ENCODE results near the gene RBMS1. TPM values are rescaled to one million over a fixed set of nuclear protein-coding genes. Genes with fewer than 3 reads are reported as not detected.

Gene RBMS1
- total and polyA plus RNA-seq, 4 experiments from 2014 or later: 101 to 131 (median 112) TPM

GRCh38 chr2:160389875-160390274, 103.7 kb downstream of the RBMS1 start:
- H3K27me3 ChIP-seq (ENCODE audit: insufficient read depth, low read length): no peaks in the 10 kb centered on the region
- no peak overlapping the region for H3K27ac ChIP-seq (ENCODE audit: low read depth, low read length)
- peaks cover 0 to 3% (median 0%) of the 10 kb centered on the region in 8 donors for H3K9me3 Mint-ChIP-seq
- H3K36me3 ChIP-seq (ENCODE audit: insufficient read depth, low read length): no peaks in the 10 kb centered on the region
- H3K27me3 Mint-ChIP-seq: no peaks in the 10 kb centered on the region
- H3K4me3 ChIP-seq (ENCODE audit: low read length in 2 of 2): no peak overlapping the region
- peaks cover 96% of the 10 kb centered on the region for H3K4me1 ChIP-seq (ENCODE audit: insufficient read depth, low read length)
- no peaks in the 10 kb centered on the region for H3K9me3 ChIP-seq (ENCODE audit: control insufficient read depth in 1 of 2, low read length in 2 of 2)
- peaks cover 4 to 7% of the 10 kb centered on the region in 2 donors for H3K36me3 Mint-ChIP-seq
- peaks cover 66 to 97% (median 82%) of the 10 kb centered on the region in 4 donors for H3K4me1 Mint-ChIP-seq
- H3K4me3 Mint-ChIP-seq: peak overlapping the region in 6 of 8 donors; percentile 8 to 79 (median 35)
- intact Hi-C loops (cut with micrococcal nuclease): loop anchor here (2.0 kb wide), 2 partner anchors 13 to 39 kb away; no protein-coding TSS in a partner anchor
- ChIA-PET CTCF (ENCODE audit: partially characterized antibody) (no interaction called here), POLR2A (ENCODE audit: partially characterized antibody) (no interaction called here)
- DNase-seq: no peak
- peak overlapping the region in 5 of 7 donors; percentile 27 to 77 (median 42) for H3K27ac Mint-ChIP-seq

DNA sequence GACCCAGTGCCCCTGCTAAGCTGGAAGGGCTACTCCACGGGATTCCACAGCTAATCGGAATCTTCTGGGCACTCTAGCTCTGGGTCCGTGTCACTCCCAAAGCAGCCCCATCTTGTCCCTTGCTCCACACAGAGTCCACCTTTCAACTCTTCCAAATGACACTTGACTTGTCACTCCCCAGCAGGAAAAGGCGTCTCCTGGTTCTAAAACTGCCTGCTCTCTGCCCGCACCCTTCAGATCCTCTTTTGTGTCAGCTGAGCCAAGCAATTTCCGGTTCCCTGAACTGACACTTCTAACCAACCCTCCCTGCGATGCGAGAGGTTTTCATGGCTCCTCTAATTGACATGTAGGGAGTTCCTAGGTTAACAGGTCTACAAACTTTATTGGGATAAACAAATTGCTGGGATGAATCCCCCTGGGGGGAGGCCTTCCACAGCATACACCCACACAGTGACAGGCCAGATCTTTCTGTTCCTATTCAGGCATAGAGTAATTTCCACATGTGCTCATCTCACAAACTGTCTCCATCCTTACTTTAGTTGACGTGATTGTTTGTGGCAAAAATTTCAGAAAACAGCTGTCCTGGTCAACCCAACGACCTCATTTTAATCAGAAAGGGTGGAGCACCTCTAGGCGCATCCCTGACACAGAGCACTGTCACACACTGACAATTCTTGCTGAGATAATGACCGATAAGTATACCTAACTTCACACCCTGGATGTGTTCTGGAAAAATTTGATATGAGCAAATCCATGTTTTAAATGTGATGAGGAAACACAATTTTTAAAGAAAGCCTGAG, 104.9 kb downstream of the RBMS1 start:
- Histone ChIP-seq H3K9me3 (ENCODE audit: control insufficient read depth in 1 of 2, low read length in 2 of 2) (no peaks in the 10 kb centered on the region), H3K27ac (ENCODE audit: low read depth, low read length) (no peak overlapping the region), H3K27me3 (ENCODE audit: insufficient read depth, low read length) (no peaks in the 10 kb centered on the region), H3K4me3 (ENCODE audit: low read length in 2 of 2) (no peak overlapping the region), H3K36me3 (ENCODE audit: insufficient read depth, low read length) (no peaks in the 10 kb centered on the region), H3K4me1 (ENCODE audit: insufficient read depth, low read length) (peaks cover 90% of the 10 kb centered on the region)
- ChIA-PET POLR2A (ENCODE audit: partially characterized antibody) (interaction anchor here (0.9 to 1.4 kb wide), 5 partner anchors 11 to 26 kb away, joined by 3 to 8 read pairs (median 4); no protein-coding TSS in a partner anchor), CTCF (ENCODE audit: partially characterized antibody) (interaction anchor here (1.2 to 3.1 kb wide), 2 partner anchors 40 to 65 kb away, joined by 4 to 14 read pairs; no protein-coding TSS in a partner anchor)
- H3K27me3 Mint-ChIP-seq: no peaks in the 10 kb centered on the region
- peak overlapping the region; percentile 38 to 89 (median 78) for H3K4me3 Mint-ChIP-seq
- H3K27ac Mint-ChIP-seq: peak overlapping the region in 6 of 7 donors; percentile 52 to 91 (median 80)
- intact Hi-C loops (cut with micrococcal nuclease): loop anchor here (2.0 kb wide), 1 partner anchor 40 kb away; no protein-coding TSS in a partner anchor
- peaks cover 0 to 3% (median 0%) of the 10 kb centered on the region in 8 donors for H3K9me3 Mint-ChIP-seq
- H3K4me1 Mint-ChIP-seq: peaks cover 62 to 95% (median 77%) of the 10 kb centered on the region in 4 donors
- H3K36me3 Mint-ChIP-seq: peaks cover 4 to 7% of the 10 kb centered on the region in 2 donors
- DNase-seq: peak; percentile 34 to 60 (median 34)

DNA sequence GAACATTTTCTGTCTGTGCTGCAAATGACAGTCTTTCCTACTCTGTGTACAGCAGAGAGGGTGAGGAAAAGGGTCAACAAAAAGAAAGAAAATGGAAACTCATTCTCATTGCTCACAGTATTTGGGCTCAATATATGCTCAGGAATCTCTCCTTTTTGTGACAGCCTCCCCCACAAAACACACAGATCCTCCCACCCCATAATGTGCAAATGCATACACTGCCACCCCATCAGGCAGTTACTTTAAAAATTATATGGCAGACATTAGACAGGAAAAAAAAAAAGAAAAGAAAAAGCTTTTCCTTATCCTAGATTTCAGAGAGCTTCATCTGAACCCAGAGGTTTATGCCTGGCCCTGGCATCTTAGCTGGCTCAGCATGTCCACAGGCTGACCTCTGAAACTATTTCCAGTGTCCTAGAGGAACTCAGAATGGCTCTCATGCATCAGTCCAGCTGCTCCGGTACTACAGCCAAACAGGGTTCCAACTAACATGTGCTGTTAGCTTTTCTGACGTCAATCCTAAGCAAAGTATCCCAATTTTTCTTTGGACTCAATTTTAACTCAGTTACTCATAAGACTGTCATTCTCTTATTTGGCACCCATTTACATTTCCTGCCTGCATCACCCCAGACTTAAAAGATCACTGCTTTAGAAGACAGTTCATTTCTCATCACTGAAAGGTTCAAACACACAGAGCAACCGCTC, 105.9 kb downstream of the RBMS1 start:
- H3K36me3 Mint-ChIP-seq: peaks cover 4 to 7% of the 10 kb centered on the region in 2 donors
- H3K27me3 Mint-ChIP-seq: no peaks in the 10 kb centered on the region
- ChIA-PET POLR2A (ENCODE audit: partially characterized antibody) (interaction anchor here (0.7 to 1.4 kb wide), 5 partner anchors 12 to 24 kb away, joined by 3 to 8 read pairs (median 3); no protein-coding TSS in a partner anchor), CTCF (ENCODE audit: partially characterized antibody) (interaction anchor here (0.7 to 3.1 kb wide), 5 partner anchors 12 to 676 kb away, joined by 3 to 14 read pairs (median 4); no protein-coding TSS in a partner anchor)
- H3K9me3 ChIP-seq (ENCODE audit: control insufficient read depth in 1 of 2, low read length in 2 of 2): no peaks in the 10 kb centered on the region
- intact Hi-C loops (cut with micrococcal nuclease): loop anchor here (2.0 kb wide), 1 partner anchor 41 kb away; no protein-coding TSS in a partner anchor
- no peaks in the 10 kb centered on the region for H3K27me3 ChIP-seq (ENCODE audit: insufficient read depth, low read length)
- no peak for DNase-seq
- peaks cover 0 to 3% (median 0%) of the 10 kb centered on the region in 8 donors for H3K9me3 Mint-ChIP-seq
- no peak overlapping the region for H3K4me3 ChIP-seq (ENCODE audit: low read length in 2 of 2)
- H3K36me3 ChIP-seq (ENCODE audit: insufficient read depth, low read length): no peaks in the 10 kb centered on the region
- H3K27ac ChIP-seq (ENCODE audit: low read depth, low read length): no peak overlapping the region
- peak overlapping the region; percentile 52 to 91 (median 67) for H3K27ac Mint-ChIP-seq
- peaks cover 85% of the 10 kb centered on the region for H3K4me1 ChIP-seq (ENCODE audit: insufficient read depth, low read length)
- H3K4me3 Mint-ChIP-seq: peak overlapping the region in 7 of 8 donors; percentile 66 to 89 (median 78)
- H3K4me1 Mint-ChIP-seq: peaks cover 62 to 95% (median 78%) of the 10 kb centered on the region in 4 donors

GRCh38 chr2:160384791-160385190, 108.8 kb downstream of the RBMS1 start:
- Mint-ChIP-seq H3K27me3 (no peaks in the 10 kb centered on the region), H3K36me3 (peaks cover 0 to 1% of the 10 kb centered on the region in 2 donors), H3K4me3 (peak overlapping the region in 5 of 8 donors; percentile 15 to 49 (median 42)), H3K9me3 (no peaks in the 10 kb centered on the region), H3K4me1 (peaks cover 65 to 95% (median 81%) of the 10 kb centered on the region in 4 donors), H3K27ac (peak overlapping the region in 4 of 7 donors; percentile 13 to 62 (median 48))
- Histone ChIP-seq H3K4me3 (ENCODE audit: low read length in 2 of 2) (no peak overlapping the region), H3K4me1 (ENCODE audit: insufficient read depth, low read length) (peaks cover 84% of the 10 kb centered on the region), H3K27me3 (ENCODE audit: insufficient read depth, low read length) (no peaks in the 10 kb centered on the region), H3K9me3 (ENCODE audit: control insufficient read depth in 1 of 2, low read length in 2 of 2) (no peaks in the 10 kb centered on the region), H3K27ac (ENCODE audit: low read depth, low read length) (no peak overlapping the region), H3K36me3 (ENCODE audit: insufficient read depth, low read length) (no peaks in the 10 kb centered on the region)
- intact Hi-C loops (cut with micrococcal nuclease): no loop called here
- ChIA-PET CTCF (ENCODE audit: partially characterized antibody) (no interaction called here), POLR2A (ENCODE audit: partially characterized antibody) (interaction anchor here (0.6 to 1.3 kb wide), 3 partner anchors 9 to 46 kb away, joined by 3 to 4 read pairs (median 3); no protein-coding TSS in a partner anchor)
- DNase-seq: no peak

GRCh38 chr2:160381425-160381951, 112.1 kb downstream of the RBMS1 start:
- Histone ChIP-seq H3K27me3 (ENCODE audit: insufficient read depth, low read length) (no peaks in the 10 kb centered on the region), H3K36me3 (ENCODE audit: insufficient read depth, low read length) (no peaks in the 10 kb centered on the region), H3K9me3 (ENCODE audit: control insufficient read depth in 1 of 2, low read length in 2 of 2) (no peaks in the 10 kb centered on the region), H3K27ac (ENCODE audit: low read depth, low read length) (peak overlapping the region; percentile 3), H3K4me3 (ENCODE audit: low read length in 2 of 2) (no peak overlapping the region), H3K4me1 (ENCODE audit: insufficient read depth, low read length) (peaks cover 76% of the 10 kb centered on the region)
- POLR2A ChIA-PET (ENCODE audit: partially characterized antibody): no interaction called here
- H3K36me3 Mint-ChIP-seq: peaks cover 0 to 1% of the 10 kb centered on the region in 2 donors
- peak overlapping the region in 6 of 8 donors; percentile 5 to 59 (median 26) for H3K4me3 Mint-ChIP-seq
- CTCF ChIA-PET (ENCODE audit: partially characterized antibody): interaction anchor here (1.1 to 1.5 kb wide), 3 partner anchors 12 to 130 kb away, joined by 3 read pairs; no protein-coding TSS in a partner anchor
- no peaks in the 10 kb centered on the region for H3K27me3 Mint-ChIP-seq
- peaks cover 61 to 89% (median 76%) of the 10 kb centered on the region in 4 donors for H3K4me1 Mint-ChIP-seq
- intact Hi-C loops (cut with micrococcal nuclease): no loop called here
- H3K9me3 Mint-ChIP-seq: no peaks in the 10 kb centered on the region
- DNase-seq: no peak
- peak overlapping the region in 5 of 7 donors; percentile 17 to 72 (median 32) for H3K27ac Mint-ChIP-seq

- peaks cover 77% of the 10 kb centered on the region for H3K4me1 ChIP-seq (ENCODE audit: insufficient read depth, low read length)
- POLR2A ChIA-PET (ENCODE audit: partially characterized antibody): no interaction called here
- Mint-ChIP-seq H3K36me3 (peaks cover 0 to 1% of the 10 kb centered on the region in 2 donors), H3K4me1 (peaks cover 62 to 93% (median 79%) of the 10 kb centered on the region in 4 donors), H3K27me3 (no peaks in the 10 kb centered on the region), H3K9me3 (no peaks in the 10 kb centered on the region), H3K27ac (peak overlapping the region in 1 of 7 donors; percentile 13), H3K4me3 (peak overlapping the region in 2 of 8 donors; percentile 11 to 20)
- H3K9me3 ChIP-seq (ENCODE audit: control insufficient read depth in 1 of 2, low read length in 2 of 2): no peaks in the 10 kb centered on the region
- intact Hi-C loops (cut with micrococcal nuclease): no loop called here
- H3K4me3 ChIP-seq (ENCODE audit: low read length in 2 of 2): no peak overlapping the region
- CTCF ChIA-PET (ENCODE audit: partially characterized antibody): interaction anchor here (1.1 to 1.5 kb wide), 2 partner anchors 57 to 129 kb away, joined by 3 read pairs; no protein-coding TSS in a partner anchor
- no peak for DNase-seq
- no peak overlapping the region for H3K27ac ChIP-seq (ENCODE audit: low read depth, low read length)
- H3K36me3 ChIP-seq (ENCODE audit: insufficient read depth, low read length): no peaks in the 10 kb centered on the region
- no peaks in the 10 kb centered on the region for H3K27me3 ChIP-seq (ENCODE audit: insufficient read depth, low read length)
These were observed 113.0 kb downstream of the RBMS1 start for GRCh38 chr2:160380611-160381010.
